HEK293 (cell line): ENCODE results near the gene TTLL11.

Experiments
- CTCF ChIA-PET: fragments of 350-600 bp; formaldehyde crosslinking; extraction: SDS; loops from one replicate; lab custom pipeline; 2021; ENCODE audit warnings: antibody characterized with exemption; lab: Yijun Ruan, JAX
- POLR2A ChIA-PET: fragments of 300-600 bp; formaldehyde crosslinking; extraction: SDS; loops from one replicate; lab custom pipeline; 2020; ENCODE audit warnings: antibody characterized with exemption, inconsistent platforms; lab: Yijun Ruan, JAX
- H3K27ac ChIP-seq: fragments of 200-500 bp; sonication (Bioruptor generic); 2 replicates; pipeline ENCODE4 v1.5.1; 2014; ENCODE audit warnings: low read depth, low read length, control low read depth, inconsistent platforms; ENCODE audit errors: extremely low read depth
- H3K36me3 ChIP-seq, 2 experiments: fragments of 200-500 bp in 1 of 2; sonication (Bioruptor generic) in 1 of 2; 1 replicate in 1 of 2; 2 replicates in 1 of 2; pipeline ENCODE4 v1.5.1; 2014 to 2017; ENCODE audit warnings: inconsistent platforms in 2 of 2, low read length in 2 of 2; ENCODE audit not compliant: control insufficient read depth in 2 of 2, insufficient read depth in 1 of 2
- H3K4me1 ChIP-seq: fragments of 200-500 bp; sonication (Bioruptor generic); 2 replicates; pipeline ENCODE4 v1.5.1; 2014; ENCODE audit warnings: mild to moderate bottlenecking, low read length, inconsistent platforms; ENCODE audit not compliant: control insufficient read depth, insufficient read depth
- H3K4me3 ChIP-seq: 2 replicates; pipeline ENCODE4 v1.5.1; 2011; ENCODE audit warnings: low read depth, mild to moderate bottlenecking, control low read depth, low read length, moderate library complexity
- H3K9me3 ChIP-seq: fragments of 200-500 bp; sonication (Bioruptor generic); 2 replicates; pipeline ENCODE4 v1.5.1; 2014; ENCODE audit warnings: low read depth, low read length, inconsistent platforms; ENCODE audit not compliant: control insufficient read depth, insufficient read depth
- EGR2 ChIP-seq: fragments of 450-650 bp; formaldehyde crosslinking; IDR thresholded peaks from 2 replicates; pipeline ENCODE4 v1.5.1; 2016; ENCODE audit warnings: low read depth, missing biosample characterization, missing genetic modification characterization
- FEZF1 ChIP-seq: fragments of 450-650 bp; formaldehyde crosslinking; IDR thresholded peaks from 2 replicates; pipeline ENCODE4 v1.5.1; 2016; ENCODE audit warnings: missing biosample characterization, missing genetic modification characterization
- GFI1B ChIP-seq: fragments of 450-650 bp; formaldehyde crosslinking; IDR thresholded peaks from 2 replicates; pipeline ENCODE4 v1.5.1; 2016; ENCODE audit warnings: missing biosample characterization, missing genetic modification characterization
- HOXD13 ChIP-seq: sonication (generic); formaldehyde crosslinking; IDR thresholded peaks from 2 replicates; pipeline ENCODE4 v1.8.0; 2022; ENCODE audit warnings: missing genetic modification reagents, borderline replicate concordance
- MEIS1 ChIP-seq: sonication (generic); formaldehyde crosslinking; IDR thresholded peaks from 2 replicates; pipeline ENCODE4 v1.8.1; 2022; ENCODE audit warnings: missing genetic modification reagents, mild to moderate bottlenecking, borderline replicate concordance
- OSR2 ChIP-seq: fragments of 450-650 bp; formaldehyde crosslinking; IDR thresholded peaks from 2 replicates; pipeline ENCODE4 v1.5.1; 2016; ENCODE audit warnings: missing biosample characterization, missing genetic modification characterization
- SP2 ChIP-seq: fragments of 450-650 bp; formaldehyde crosslinking; IDR thresholded peaks from 2 replicates; pipeline ENCODE4 v1.5.1; 2016; ENCODE audit warnings: missing biosample characterization, missing genetic modification characterization
- SP7 ChIP-seq: fragments of 450-650 bp; formaldehyde crosslinking; IDR thresholded peaks from 2 replicates; pipeline ENCODE4 v1.5.1; 2016; ENCODE audit warnings: missing biosample characterization, missing genetic modification characterization
- ZBTB8A ChIP-seq: fragments of 450-650 bp; formaldehyde crosslinking; IDR thresholded peaks from 2 replicates; pipeline ENCODE4 v1.5.1; 2016; ENCODE audit warnings: missing biosample characterization, missing genetic modification characterization
- ZFHX2 ChIP-seq: fragments of 450-650 bp; formaldehyde crosslinking; conservative IDR thresholded peaks from 2 replicates; pipeline ENCODE4 v1.5.1; 2016; ENCODE audit warnings: missing biosample characterization, missing genetic modification characterization
- ZNF132 ChIP-seq: fragments of 450-650 bp; formaldehyde crosslinking; IDR thresholded peaks from 2 replicates; pipeline ENCODE4 v1.5.1; 2017; ENCODE audit warnings: missing biosample characterization, missing genetic modification characterization, borderline replicate concordance
- ZNF19 ChIP-seq: fragments of 450-650 bp; formaldehyde crosslinking; IDR thresholded peaks from 2 replicates; pipeline ENCODE4; 2016; ENCODE audit warnings: missing biosample characterization, missing genetic modification characterization, low read depth
- ZNF211 ChIP-seq: fragments of 450-650 bp; formaldehyde crosslinking; IDR thresholded peaks from 2 replicates; pipeline ENCODE4 v1.5.1; 2016; ENCODE audit warnings: low read depth, missing biosample characterization, missing genetic modification characterization
- ZNF239 ChIP-seq: fragments of 450-650 bp; formaldehyde crosslinking; IDR thresholded peaks from 2 replicates; pipeline ENCODE4 v1.5.1; 2016; ENCODE audit warnings: missing biosample characterization, missing genetic modification characterization
- ZNF341 ChIP-seq: fragments of 450-650 bp; formaldehyde crosslinking; IDR thresholded peaks from 2 replicates; pipeline ENCODE4; 2016; ENCODE audit warnings: low read depth, missing biosample characterization, missing genetic modification characterization
- ZNF585B ChIP-seq: fragments of 450-650 bp; formaldehyde crosslinking; IDR thresholded peaks from 2 replicates; pipeline ENCODE4 v1.5.1; 2016; ENCODE audit warnings: missing biosample characterization, missing genetic modification characterization
- ZNF610 ChIP-seq: fragments of 450-650 bp; formaldehyde crosslinking; IDR thresholded peaks from 2 replicates; pipeline ENCODE4 v1.5.1; 2016; ENCODE audit warnings: missing biosample characterization, missing genetic modification characterization, borderline replicate concordance
- ZNF707 ChIP-seq: fragments of 450-650 bp; formaldehyde crosslinking; IDR thresholded peaks from 2 replicates; pipeline ENCODE4 v1.5.1; 2016; ENCODE audit warnings: missing biosample characterization, missing genetic modification characterization
- ZNF830 ChIP-seq: fragments of 450-650 bp; IDR thresholded peaks from 2 replicates; pipeline ENCODE4 v1.5.0; 2018; ENCODE audit warnings: missing biosample characterization, missing genetic modification characterization, low read depth, mild to moderate bottlenecking, moderate library complexity
- ZSCAN23 ChIP-seq: fragments of 450-650 bp; formaldehyde crosslinking; IDR thresholded peaks from 2 replicates; pipeline ENCODE4 v1.5.1; 2016; ENCODE audit warnings: missing biosample characterization, missing genetic modification characterization
- ZSCAN30 ChIP-seq: fragments of 450-650 bp; IDR thresholded peaks from 2 replicates; pipeline ENCODE4 v1.5.1; 2018; ENCODE audit warnings: missing biosample characterization, mild to moderate bottlenecking, missing genetic modification characterization, moderate library complexity
- TF ChIP-seq, protein P1 (sequence below): fragments of 450-650 bp; formaldehyde crosslinking; optimal IDR thresholded peaks from 2 replicates; pipeline ENCODE3; 2016; ENCODE audit warnings: missing biosample characterization, mild to moderate bottlenecking, missing genetic modification characterization
- TF ChIP-seq, protein P2 (sequence below): fragments of 450-650 bp; formaldehyde crosslinking; IDR thresholded peaks from 2 replicates; pipeline ENCODE4 v1.5.1; 2016; ENCODE audit warnings: missing biosample characterization, missing genetic modification characterization
- TF ChIP-seq, protein P3 (sequence below): fragments of 450-650 bp; IDR thresholded peaks from 2 replicates; pipeline ENCODE4 v1.5.1; 2018; ENCODE audit warnings: missing biosample characterization, mild to moderate bottlenecking, missing genetic modification characterization

Gene TTLL11

DNA sequence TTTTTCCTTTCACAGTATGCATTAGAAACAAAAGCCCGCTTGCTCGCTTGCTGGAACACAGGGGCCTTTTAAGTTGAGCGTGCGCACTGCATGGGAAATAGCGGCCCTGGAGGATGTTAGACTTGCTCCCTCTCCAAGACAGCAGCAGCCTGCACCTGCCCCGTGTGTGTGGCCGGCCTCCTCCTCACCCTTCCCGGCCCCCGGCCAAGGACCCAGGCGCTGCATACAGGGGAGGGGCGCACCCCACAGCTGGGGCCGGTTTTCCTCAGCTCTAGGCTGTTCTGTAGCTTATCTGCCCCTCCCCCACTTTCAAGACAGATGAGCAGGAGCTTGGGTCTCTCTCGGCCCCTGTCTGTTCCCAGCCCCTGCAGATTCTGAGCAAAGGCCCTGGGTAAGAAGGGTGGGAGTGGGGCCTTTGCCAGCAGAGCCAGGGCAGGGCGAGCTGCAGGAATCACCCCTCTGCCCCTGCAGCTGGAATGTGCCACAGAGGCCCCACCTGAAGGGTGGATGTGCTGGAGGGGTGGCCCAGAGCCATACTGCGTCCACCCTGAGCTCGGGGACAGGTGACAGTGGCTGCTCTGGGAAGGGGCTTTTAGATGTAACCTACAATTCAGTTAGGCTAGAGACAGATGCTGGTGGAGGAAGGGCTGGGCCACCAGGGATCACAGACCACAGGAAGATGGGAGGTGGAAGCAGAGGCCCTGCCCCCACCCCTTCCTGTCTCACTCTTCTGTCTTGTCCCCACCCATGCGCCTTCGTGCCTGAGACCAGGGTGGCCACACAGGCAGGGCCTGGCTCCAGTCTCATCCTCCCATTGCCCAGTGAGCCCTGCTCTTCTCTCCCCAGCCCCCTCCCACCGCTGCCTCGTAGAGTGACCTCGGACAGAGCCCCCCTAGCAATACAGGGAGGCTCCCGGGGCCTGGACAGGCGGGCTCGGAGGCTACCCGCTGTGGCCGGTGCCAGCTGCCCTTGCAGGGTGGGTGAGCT lies 309.3 kb downstream of the TTLL11 start:
- H3K4me1 ChIP-seq, result no peaks in the 10 kb centered on the region
- POLR2A ChIA-PET, result interaction anchor here (0.6 to 0.7 kb wide), 2 partner anchors 10 to 36 kb away, joined by 3 to 4 read pairs; no protein-coding TSS in a partner anchor
- H3K9me3 ChIP-seq, result no peaks in the 10 kb centered on the region
- CTCF ChIA-PET, result interaction anchor here (0.6 kb wide), 2 partner anchors 207 to 335 kb away, joined by 3 read pairs; no protein-coding TSS in a partner anchor
- no peak for TF ChIP-seq GFI1B (tag by site-specific recombination)
- TF ChIP-seq ZNF341, result peak; percentile 58; the same call in 1 of the 2 replicates
- TF ChIP-seq SP2 (tag by site-specific recombination), result 0 out of 2 replicates have a peak, but pooled peaks have one; percentile 8
- TF ChIP-seq ZNF19, result no peak
- H3K4me3 ChIP-seq, result no peak overlapping the region
- no peak overlapping the region for H3K27ac ChIP-seq
- peaks cover 0 to 42% of the 10 kb centered on the region in 2 experiments; a peak in 1 of 3 replicates for H3K36me3 ChIP-seq

DNA sequence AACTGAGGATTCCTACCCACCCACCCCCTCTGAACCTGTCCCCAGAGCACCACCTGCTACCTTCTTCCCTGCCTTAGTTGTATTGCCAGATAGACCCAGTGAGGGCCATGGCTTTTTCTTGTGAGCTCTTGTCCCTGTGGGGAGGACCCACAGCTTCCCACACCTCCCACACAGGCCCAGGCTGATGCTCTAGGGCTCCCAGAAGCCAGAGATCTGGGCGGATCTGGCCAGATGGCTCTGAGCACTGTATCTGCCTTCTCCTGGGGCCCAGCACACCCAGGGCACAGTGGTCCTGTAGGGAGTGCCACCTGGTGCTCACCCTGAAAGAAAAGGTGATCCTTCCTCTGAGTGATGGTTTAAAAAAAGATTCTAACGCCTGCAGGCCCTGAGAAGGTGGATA lies 310.0 kb downstream of the TTLL11 start:
- Histone ChIP-seq H3K27ac (no peak overlapping the region), H3K9me3 (no peaks in the 10 kb centered on the region), H3K4me1 (no peaks in the 10 kb centered on the region), H3K36me3 (peaks cover 0 to 47% of the 10 kb centered on the region in 2 experiments; a peak in 1 of 3 replicates), H3K4me3 (no peak overlapping the region)
- ChIA-PET POLR2A (interaction anchor here (0.7 kb wide), 1 partner anchor 9 kb away, joined by 4 read pairs; no protein-coding TSS in a partner anchor), CTCF (no interaction called here)
- no peak for TF ChIP-seq ZNF610 (tag by site-specific recombination)
- no peak for TF ChIP-seq OSR2 (tag by site-specific recombination)
- no peak for TF ChIP-seq ZNF585B (tag by site-specific recombination)
- TF ChIP-seq ZFHX2, result peak; percentile 39; the same call in 1 of the 2 replicates

DNA sequence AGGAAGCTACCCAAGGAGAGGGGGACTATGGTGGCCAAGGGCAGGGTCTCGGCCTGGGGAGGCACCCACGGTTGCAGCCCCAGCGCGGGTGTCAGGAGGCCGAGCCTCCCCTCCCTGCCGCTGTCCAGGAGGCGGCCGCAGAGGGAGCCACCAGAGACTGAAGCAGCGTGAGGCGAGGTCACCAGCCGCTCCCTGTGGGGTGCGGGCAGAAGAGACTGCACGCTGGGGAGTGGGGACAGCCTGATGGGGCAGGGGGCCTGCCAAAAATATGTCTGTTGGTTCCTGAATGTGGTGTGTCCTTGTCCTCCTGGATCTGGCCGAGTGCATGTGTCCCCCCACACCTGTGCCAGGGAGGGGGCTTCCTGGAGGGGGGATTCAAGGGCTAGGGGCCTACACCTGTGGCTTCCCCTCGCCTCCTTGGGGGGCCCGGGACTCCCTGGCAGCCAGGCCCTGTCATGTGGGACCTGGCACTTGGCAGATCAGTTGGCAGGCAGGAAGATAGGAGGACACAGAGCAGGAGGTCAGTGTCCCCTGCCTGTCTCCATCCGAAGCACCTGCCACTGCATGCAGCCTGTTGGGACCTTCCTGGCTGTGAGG lies 310.5 kb downstream of the TTLL11 start:
- no peak for TF ChIP-seq ZNF707 (tag by site-specific recombination)
- no peak for TF ChIP-seq ZNF239
- TF ChIP-seq, protein P1, sequence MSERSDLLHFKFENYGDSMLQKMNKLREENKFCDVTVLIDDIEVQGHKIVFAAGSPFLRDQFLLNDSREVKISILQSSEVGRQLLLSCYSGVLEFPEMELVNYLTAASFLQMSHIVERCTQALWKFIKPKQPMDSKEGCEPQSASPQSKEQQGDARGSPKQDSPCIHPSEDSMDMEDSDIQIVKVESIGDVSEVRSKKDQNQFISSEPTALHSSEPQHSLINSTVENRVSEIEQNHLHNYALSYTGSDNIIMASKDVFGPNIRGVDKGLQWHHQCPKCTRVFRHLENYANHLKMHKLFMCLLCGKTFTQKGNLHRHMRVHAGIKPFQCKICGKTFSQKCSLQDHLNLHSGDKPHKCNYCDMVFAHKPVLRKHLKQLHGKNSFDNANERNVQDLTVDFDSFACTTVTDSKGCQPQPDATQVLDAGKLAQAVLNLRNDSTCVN (tag by site-specific recombination), result no peak
- TF ChIP-seq ZBTB8A (tag by site-specific recombination), result no peak
- no peak for TF ChIP-seq ZNF132
- no peak for TF ChIP-seq ZNF211
- TF ChIP-seq HOXD13 (CRISPR knock-in tag), result no peak
- TF ChIP-seq FEZF1, result no peak
- TF ChIP-seq ZSCAN23 (tag by site-specific recombination), result no peak
- TF ChIP-seq MEIS1, result no peak
- no peak for TF ChIP-seq OSR2 (tag by site-specific recombination)
- TF ChIP-seq EGR2, result no peak
- TF ChIP-seq ZNF830 (tag by site-specific recombination), result no peak
- TF ChIP-seq SP7 (tag by site-specific recombination), result no peak
- TF ChIP-seq, protein P2, sequence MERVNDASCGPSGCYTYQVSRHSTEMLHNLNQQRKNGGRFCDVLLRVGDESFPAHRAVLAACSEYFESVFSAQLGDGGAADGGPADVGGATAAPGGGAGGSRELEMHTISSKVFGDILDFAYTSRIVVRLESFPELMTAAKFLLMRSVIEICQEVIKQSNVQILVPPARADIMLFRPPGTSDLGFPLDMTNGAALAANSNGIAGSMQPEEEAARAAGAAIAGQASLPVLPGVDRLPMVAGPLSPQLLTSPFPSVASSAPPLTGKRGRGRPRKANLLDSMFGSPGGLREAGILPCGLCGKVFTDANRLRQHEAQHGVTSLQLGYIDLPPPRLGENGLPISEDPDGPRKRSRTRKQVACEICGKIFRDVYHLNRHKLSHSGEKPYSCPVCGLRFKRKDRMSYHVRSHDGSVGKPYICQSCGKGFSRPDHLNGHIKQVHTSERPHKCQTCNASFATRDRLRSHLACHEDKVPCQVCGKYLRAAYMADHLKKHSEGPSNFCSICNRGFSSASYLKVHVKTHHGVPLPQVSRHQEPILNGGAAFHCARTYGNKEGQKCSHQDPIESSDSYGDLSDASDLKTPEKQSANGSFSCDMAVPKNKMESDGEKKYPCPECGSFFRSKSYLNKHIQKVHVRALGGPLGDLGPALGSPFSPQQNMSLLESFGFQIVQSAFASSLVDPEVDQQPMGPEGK (tag by site-specific recombination), result no peak
- TF ChIP-seq, protein P3, sequence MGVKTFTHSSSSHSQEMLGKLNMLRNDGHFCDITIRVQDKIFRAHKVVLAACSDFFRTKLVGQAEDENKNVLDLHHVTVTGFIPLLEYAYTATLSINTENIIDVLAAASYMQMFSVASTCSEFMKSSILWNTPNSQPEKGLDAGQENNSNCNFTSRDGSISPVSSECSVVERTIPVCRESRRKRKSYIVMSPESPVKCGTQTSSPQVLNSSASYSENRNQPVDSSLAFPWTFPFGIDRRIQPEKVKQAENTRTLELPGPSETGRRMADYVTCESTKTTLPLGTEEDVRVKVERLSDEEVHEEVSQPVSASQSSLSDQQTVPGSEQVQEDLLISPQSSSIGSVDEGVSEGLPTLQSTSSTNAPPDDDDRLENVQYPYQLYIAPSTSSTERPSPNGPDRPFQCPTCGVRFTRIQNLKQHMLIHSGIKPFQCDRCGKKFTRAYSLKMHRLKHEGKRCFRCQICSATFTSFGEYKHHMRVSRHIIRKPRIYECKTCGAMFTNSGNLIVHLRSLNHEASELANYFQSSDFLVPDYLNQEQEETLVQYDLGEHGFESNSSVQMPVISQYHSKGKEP (tag by site-specific recombination), result no peak
- TF ChIP-seq ZSCAN30, result no peak
- POLR2A ChIA-PET, result interaction anchor here (0.7 kb wide), 1 partner anchor 9 kb away, joined by 4 read pairs; no protein-coding TSS in a partner anchor
- Histone ChIP-seq H3K36me3 (peaks cover 0 to 52% of the 10 kb centered on the region in 2 experiments; a peak in 1 of 3 replicates), H3K4me3 (no peak overlapping the region), H3K4me1 (no peaks in the 10 kb centered on the region), H3K9me3 (no peaks in the 10 kb centered on the region), H3K27ac (no peak overlapping the region)
- CTCF ChIA-PET, result no interaction called here
